ENCODE results near the gene PRMT2.

GRCh38 chr21:46597896-46598343, 37.6 kb upstream of the PRMT2 start:
- TF ChIP-seq CTCF (IDR thresholded peaks at IDR 0.05), result no peak
- no peak for TF ChIP-seq POLR2A (IDR thresholded peaks at IDR 0.05)
